Putamen (tissue), 1 donor: ENCODE measurements around the gene CACNA1B.
"Not testable (repeated sequence)": the region's sequence is repeated elsewhere in the genome, so short reads cannot be mapped to it uniquely, and the experiment has no call there.

Experiments used
- DNase-seq: peaks from one replicate; pipeline ENCODE4 v3.0.0-alpha.2; 2016; ENCODE audit warnings: low spot score

CACNA1B gene

DNA sequence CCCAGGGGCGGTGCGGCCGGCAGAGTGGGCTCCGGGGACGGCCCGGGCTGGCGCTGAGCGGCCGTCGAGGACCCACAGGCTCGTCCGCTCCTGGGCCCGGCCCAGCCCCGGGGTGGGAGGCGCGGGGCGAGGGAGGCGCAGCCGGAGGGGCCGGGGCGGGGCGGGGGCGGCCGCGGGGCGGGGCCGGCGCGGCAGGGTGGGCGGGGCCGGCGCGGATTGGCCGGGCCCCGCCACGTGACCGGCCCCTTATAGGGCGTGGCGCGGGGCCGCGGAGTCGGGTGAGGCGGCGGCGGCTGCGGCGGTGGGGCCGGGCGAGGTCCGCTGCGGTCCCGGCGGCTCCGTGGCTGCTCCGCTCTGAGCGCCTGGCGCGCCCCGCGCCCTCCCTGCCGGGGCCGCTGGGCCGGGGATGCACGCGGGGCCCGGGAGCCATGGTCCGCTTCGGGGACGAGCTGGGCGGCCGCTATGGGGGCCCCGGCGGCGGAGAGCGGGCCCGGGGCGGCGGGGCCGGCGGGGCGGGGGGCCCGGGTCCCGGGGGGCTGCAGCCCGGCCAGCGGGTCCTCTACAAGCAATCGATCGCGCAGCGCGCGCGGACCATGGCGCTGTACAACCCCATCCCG is at the start of gene CACNA1B:
Gene CACNA1B, plus strand, starts transcription at position 277 of the 617 bp plus-strand sequence. Its CDS starts 152 bp downstream, at position 429.
- DNase-seq = not testable (repeated sequence)

DNA sequence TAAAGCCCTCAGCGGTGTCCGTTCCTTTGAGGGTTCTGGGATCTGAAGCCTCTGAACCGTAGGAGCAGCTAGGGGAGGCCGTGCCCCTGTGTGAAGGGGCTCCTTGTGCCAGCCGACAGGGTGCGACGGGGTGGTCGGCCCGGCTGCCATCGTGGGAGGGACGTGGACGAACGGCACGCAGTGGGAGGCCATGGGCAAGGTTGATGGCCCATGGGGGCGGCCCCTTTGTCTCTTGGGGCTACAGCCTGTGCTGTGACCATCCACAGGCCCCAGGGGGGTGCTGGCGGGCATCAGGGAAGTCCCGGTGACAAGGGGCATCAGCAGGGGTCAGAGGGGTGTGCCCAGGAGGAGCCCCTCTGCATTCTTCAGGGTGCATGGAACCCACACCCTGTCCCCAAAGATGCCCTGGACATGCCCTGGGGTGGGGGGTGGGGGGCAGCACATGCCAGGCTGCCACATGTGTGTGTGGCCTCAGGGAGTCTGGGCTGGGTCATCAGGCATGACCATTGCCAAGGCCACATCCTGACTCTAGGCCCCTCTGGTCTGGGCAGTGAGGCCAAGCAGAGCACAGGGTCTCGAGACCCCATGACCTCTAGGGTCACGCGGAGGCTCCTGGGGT is 49.6 kb upstream of the CACNA1B start:
- DNase-seq = no peak

DNA sequence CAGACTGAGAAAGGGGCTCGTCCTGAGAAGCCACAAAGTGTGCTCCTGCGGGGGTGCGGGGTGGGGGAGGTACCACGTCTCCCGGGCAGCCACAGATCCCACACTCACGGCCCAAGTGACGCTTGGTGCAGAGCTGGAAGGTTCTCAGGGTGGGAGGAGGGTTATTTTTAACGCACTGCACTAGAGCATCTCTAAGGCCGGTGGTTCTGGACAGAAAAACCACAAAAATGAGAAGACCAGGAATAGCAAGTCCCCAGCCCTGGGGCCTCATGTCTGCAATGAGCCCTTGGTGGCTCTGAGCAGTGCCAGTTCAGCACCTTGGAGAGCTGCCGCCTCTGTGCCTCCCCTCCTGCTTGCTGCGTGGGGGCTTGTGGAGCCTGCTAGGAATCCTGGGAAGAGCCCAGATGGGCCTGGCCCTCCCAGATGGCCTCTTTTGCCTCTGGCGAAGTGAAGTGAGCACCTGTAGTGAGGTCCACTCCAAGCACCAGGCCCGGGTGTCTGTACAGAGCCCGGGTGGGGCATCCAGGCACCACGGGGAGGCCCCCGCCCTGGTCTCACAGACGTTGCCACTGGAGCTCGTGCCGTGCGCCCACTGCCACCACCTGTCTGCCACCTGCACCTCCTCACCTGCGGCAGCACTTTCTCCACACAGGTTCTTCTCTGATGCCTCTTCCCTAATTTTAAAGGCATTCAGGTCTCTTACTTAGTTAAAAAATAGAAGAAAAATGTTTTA is 48.9 kb upstream of the CACNA1B start:
- DNase-seq = no peak

DNA sequence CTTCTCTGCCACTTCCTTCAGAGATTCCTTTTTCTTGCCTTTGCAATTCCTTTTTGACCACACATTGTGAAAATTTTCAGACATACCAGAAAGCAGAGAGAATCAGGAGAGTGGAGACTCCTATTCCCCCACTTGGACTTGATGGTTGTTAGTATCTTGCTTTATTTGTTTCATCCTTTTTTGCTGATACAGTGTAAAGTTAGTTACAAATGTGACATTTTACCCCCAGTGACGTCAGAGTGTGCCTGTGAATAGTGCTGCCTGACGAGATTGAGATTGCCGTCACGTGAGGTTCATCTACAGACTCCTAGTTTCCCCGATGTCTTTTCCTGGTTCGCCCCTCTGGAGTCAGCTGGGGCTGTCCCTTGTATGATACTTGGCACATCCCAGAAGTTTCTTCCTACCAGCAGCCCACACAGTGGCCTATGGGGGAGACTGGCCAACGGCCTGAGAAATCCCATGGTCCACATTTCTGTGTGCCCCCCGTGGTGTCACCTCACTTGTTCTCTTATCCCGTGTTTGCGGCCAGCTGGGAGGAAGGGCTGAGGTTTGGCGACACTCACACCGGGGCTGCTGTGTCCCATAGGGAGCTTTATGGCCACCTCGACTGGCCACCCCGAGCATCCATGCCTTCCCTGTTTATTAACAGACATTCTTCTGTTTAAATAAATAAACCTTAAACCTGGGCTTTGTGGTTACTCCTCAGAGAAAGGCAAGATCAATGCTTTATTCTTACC is 48.2 kb upstream of the CACNA1B start:
- DNase-seq = no peak

DNA sequence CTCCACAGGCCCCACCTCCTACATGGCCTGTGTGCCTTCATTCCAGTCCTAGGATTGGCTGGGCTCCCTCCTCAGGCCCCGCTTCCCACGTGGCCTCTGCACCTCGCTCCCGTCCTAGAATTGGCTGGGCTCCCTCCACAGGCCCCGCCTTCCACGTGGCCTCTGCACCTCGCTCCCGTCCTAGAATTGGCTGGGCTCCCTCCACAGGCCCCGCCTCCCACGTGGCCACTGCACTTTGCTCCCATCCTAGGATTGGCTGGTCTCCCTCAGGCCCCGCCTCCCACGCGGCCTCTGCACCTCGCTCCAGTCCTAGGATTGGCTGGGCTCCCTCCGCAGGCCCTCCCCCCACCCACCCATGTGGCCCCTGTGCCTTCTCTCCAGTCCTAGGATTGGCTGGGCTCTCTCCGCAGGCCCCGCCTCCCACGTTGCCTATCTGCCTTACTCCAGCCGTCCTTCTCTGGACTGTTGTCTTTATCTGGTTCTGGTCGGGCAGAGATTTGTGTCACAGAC is 45.3 kb upstream of the CACNA1B start:
- no peak for DNase-seq

DNA sequence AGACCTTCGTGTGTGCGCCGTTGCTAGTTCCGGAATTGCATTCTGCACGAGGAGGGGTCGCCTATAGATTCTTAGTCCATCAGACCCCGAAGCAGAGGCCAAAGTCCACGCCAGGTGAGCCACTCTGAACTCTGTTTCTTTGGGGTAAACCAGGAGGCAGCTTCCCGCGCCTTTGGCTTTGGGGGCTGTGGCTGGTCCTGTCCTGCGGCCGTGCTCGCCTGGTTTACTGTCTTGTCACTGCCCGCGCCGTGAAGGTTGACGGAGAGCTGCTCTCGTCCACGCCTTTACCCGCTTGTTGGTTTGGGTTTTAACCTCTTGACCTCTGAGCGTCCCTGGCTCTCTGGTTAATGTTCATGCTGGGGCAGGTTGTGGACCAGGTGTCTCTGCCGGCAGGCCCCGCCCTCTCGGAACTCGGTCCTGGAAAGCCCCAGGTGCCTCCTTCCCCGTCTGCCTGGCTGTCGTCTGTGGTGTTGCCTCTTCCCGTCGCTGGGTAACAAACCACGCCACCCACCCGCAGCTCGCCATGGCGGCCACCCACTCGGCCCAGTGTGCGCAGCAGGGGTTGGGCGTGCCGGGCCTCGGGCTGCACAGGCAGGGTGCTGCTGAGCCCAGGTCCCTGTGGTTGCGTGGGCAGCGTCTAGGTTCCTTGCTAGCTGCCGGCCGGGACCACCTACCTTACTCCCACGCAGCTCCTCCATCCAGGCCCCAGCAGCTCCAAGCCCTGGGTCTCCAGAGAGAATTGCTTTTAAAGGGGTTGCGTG is 44.6 kb upstream of the CACNA1B start:
- DNase-seq = no peak

DNA sequence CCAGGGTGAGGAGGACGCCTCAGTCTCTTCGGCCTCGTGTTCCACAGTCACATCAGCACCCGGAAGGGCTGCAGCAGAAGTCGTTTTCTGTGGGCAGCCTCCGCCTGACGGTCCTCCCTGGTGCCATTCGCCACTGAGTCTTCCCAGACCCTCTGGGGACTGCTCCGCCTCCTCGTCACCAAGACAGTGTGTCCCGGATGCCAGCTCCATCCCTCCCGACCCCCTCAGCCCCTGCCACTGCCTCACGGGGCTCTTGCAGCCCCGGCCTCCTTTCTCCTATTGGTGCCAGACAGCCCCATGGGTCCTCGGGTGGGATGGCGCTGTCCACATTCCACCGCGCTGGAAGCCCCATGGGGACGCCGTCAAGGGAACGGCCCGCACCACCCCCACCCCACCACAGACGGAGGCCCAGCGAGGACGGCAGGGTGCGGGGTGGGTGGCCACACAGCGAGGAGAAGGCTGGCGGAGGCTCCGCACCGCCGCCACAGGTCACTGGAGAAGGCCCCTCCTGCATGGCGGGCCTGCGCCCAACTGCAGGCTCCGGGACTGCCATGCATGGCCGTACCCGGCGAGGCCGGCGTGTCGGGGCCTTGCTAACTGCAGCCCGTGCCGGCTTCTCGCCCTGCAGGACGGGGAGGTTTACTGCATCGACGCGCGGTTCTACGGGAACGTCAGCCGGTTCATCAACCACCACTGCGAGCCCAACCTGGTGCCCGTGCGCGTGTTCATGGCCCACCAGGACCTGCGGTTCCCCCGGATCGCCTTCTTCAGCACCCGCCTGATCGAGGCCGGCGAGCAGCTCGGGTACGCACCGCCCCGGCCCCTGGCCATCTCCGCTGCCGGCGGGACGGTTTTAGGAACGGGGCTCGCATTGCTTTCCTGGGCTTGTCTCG is 43.6 kb upstream of the CACNA1B start:
- no peak for DNase-seq

DNA sequence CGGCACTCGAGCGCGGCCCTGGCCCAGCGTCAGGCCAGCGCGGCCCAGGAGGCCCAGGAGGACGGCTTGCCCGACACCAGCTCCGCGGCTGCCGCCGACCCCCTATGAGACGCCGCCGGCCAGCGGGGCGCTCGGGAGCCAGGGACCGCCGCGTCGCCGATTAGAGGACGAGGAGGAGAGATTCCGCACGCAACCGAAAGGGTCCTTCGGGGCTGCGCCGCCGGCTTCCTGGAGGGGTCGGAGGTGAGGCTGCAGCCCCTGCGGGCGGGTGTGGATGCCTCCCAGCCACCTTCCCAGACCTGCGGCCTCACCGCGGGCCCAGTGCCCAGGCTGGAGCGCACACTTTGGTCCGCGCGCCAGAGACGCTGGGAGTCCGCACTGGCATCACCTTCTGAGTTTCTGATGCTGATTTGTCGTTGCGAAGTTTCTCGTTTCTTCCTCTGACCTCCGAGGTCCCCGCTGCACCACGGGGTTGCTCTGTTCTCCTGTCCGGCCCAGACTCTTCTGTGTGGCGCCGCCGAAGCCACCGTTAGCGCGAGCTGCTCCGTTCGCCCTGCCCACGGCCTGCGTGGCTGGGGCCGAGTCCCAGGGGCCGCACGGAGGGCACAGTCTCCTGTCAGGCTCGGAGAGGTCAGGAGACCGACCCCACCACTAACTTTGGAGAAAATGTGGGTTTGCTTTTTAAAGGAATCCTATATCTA is 42.6 kb upstream of the CACNA1B start:
- no peak for DNase-seq

DNA sequence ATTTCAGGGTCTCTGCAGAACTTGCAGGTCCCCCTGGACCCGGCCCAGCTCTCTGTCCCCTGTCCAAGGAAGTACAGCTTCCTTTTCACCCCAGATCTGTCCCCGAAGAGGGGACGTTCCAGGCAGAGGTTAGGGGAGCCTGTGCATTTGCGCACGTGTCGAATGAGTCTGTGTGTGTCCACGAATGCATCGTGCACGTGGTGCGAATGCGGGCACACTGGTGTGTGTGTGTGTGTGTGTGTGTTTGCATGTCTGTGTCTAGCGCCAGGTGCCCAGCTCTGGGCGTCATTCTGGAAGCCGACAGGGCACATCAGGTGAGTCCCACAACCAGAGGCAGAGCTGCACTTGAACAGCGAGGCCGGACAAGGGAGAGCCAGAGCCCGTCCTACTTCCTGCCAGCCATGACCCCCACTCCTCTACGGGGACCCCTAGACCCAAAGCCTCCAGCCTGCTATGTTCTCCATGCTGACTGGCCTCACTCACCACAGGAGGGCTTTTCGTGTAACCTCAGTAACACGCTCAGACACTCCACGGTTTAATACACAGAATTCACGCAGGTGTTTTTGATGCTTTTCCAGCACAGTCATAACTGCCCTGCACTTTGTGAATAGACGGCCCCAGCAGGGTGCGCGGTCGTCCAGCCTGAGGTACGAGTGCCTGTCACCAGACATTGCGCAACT is 41.3 kb upstream of the CACNA1B start:
- DNase-seq = no peak

DNA sequence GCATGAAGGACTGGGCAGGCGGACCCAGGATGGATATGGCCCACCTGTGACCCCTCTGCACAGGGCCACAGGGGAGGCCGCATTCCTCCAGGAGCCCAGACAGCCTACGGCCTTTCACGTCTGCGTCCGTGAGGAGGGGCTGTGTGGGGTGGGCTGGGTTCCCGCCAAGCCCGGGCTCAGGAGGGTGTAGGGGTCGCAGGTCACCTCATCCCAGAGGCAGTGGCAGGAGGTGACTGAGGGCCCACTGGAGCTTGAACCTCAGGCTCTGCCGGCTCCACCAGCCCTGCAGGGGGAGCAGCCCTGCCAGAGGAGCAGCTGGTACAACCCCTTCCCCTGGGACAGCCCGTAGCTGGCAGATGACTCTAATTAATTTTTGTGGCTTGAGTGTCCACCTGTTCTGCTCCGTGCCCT is 40.7 kb upstream of the CACNA1B start:
- no peak for DNase-seq

DNA sequence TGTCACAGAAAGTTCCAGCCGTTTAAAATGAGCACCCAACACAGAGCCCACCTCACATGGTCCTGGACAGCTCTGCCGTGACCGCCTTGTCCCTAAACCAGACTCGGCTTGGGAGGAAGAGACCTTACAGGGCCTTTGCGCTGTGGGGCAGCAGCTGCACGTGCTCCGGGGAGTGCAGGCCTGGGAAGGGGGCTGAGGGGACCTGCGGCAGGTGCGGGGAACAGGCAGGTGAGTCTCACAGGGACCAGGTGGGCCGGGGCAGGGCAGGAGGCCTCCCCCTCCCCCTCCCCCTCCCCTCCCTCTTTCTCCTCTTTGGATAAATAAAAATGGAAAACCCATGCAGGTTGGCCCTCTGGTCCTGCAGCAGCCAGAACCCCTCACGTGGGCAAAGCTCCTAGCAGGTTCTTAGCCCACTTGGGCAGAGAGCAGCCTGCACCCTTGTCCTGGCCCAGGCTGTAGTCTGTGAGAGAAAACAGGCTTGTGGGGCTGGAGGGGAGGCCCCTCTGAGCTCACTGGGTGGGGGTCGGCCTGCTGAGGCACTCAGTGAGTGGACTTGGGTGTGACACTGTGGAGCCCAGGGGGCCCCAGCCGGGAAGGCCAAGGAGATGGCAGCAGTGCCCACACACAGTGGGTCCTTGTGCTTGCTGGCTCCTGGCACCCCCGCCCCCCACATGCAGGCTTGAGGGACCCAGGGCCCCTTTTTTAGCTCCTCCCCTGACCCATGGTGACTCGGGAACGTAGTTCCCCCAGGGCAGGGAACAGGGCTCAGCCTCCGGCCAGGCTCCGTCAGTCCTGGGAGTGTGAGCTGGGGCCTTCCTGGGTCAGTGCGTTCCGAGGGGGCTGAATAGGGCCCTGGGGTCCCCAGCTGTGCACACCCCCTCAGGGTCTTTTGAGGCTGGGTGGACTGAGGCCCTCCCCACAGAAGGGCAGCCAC is 40.0 kb upstream of the CACNA1B start:
- no peak for DNase-seq

DNA sequence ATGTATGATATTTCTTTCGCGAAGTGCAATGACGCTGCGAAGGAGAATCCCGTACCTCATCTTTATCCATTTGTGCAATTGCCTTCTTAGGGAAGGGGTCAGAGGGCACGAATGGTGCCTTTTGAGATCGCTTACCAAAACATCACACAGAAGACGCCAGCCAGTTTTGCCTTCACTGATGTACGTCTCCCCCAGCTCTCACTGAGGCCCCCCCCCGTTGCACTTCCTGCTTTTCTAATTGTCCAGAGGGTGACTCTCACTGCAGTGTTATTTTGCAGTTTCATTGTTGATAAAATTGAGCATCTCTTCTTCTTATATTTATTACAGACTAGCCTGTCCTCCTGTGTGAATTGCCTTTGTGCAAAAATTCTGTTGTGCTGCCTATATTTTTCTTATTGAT is 39.0 kb upstream of the CACNA1B start:
- no peak for DNase-seq

DNA sequence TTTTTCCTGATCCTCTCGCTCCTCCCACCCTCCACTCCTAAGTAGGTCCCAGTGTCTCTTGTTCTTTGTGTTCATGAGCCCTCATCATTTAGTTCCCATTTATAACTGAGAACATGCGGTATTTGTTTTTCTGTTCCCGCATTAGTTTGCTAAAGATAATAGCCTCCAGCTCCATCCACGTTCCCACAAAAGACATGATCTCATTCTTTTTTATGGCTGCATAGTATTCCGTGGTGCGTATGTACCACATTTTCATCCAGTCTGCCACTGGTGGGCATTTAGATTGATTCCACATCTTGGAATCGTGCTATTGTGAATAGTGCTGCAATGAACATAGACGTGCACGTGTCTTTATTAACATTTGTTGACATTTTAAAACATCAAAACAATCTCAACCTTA is 34.2 kb upstream of the CACNA1B start:
- no peak for DNase-seq

DNA sequence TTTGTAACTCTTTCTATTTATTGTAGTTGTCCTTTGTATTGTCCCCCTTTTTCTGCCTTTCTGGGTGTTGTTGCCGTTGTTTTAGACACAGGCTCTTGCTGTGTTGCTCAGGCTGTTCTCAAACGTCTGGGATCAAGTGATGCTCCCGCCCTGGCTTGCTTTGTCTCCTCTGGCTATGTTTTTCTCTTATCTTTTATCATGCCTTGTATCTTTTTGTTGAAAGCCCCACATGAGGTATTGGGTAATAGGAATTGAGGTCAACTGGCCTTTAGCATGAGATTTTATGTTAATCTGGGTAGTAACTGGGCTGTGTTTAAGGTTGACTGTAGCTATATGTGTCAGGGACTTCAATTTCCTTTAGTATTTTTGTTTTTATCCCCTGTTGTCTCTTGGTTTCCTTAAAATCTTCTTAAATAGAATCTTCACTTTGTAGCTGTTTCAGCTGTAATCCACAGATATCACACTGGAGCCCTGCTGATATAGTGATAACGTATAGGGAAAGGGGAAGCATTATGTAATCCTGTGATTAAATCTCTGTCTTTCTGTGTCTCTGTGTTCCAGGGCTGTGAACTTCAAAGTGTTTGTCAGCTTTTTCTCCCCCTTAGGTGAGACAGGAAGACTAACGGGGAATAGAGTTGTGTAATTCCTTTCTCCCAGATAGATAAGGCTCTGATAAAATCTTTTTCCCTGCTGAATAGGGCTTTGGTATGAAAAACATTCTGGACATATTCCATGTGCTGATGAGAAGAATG is 25.9 kb upstream of the CACNA1B start:
- DNase-seq = peak; percentile 49

DNA sequence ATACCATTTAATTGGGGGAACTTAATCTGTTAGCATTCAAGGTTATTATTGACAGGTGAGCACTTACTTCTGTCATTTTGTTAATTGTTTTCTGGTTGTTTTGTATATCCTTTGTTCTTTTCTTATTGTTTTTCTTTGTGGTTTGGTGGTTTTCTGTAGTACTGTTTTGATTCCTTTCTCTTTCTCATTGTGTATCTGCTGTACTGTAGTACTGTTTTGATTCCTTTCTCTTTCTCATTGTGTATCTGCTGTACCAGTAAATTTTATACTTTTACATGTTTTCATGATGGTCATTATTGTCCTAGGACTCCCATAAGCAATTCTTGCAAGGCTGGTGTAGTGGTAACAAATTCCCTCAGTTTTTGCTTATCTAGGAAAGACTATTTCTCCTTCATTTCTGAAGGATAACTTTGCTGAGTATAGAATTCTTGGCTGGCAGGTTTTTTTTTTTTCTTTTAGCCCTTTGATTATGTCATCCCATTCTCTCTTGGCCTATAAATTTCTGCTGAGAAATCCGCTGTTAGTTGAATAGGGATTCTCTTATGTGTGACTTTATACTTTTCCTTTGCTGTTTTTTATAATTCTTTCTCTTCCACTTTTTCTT is 24.1 kb upstream of the CACNA1B start:
- no peak for DNase-seq

DNA sequence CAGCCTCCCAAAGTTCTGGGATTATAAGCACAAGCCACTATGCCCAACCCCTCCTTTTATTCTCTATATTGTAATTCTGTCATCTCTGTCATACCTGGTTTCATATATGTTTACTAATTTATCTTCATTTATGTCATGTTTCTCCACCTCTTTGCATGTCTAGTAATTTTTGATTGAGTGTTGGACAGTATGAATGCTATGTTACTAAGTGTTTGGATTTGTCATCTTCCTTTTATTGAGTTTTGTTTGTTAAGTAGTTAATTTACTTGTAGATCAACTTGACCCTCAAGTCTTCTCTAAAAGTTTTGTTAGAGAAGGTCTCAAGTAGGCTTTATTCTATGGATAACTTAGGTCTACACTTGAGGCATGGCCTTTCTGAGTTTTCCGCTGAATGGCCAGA is 17.2 kb upstream of the CACNA1B start:
- no peak for DNase-seq

DNA sequence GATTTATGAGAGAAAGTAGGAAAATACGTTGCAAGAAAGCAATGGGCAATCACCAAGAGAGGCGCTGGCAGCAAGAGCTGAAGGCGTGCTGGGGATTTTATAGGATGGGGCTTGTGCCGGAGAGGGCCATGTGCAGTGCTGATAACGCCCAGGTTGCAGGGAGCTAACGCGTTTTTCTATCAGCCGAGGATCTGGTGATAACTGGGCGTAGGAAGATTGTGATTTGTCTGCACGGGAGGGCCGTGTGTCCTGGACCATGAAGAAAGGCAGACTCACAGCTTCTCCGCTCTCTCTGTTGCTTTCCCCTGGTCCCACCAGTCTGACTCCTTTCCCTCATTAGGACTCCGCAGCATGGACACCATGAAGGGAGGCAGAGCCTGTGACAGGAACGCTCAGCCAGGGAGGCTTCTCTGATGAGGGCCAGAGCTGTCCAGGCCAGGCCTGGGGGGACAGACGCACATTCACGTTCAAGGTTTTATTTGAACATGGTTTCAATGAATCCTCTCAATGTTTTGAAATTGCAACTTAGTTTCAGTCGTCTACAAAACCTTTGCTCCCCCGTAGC is 11.9 kb upstream of the CACNA1B start:
- DNase-seq = no peak
